Activated CD8-positive, alpha-beta memory T cell treated with anti-CD3 and anti-CD28 coated beads, Interleukin-2, amount 50 U/mL, for 4 hours (primary cell): ENCODE measurements around the gene RAB10.
"Not testable (repeated sequence)": the region's sequence is repeated elsewhere in the genome, so short reads cannot be mapped to it uniquely, and the experiment has no call there.

Experiments used
- DNase-seq: peaks from one replicate; pipeline ENCODE4 v3.0.0-alpha.2; 2020

Gene RAB10

GRCh38 chr2:26033818-26034636 lies at the start of gene RAB10:
Gene RAB10, plus strand, starts transcription at chr2:26034084. Its CDS starts 525 bp downstream, at chr2:26034609.
- DNase-seq = peak; percentile 99

GRCh38 chr2:25988134-25988533 lies 45.8 kb upstream of the RAB10 start:
- no peak for DNase-seq

- DNase-seq = no peak
Observed at GRCh38 chr2:25989154-25989553, 44.7 kb upstream of the RAB10 start.

- DNase-seq = no peak
Observed at GRCh38 chr2:25991965-25992364, 41.9 kb upstream of the RAB10 start.

GRCh38 chr2:25992556-25992955 lies 41.3 kb upstream of the RAB10 start:
- no peak for DNase-seq

GRCh38 chr2:25993049-25993448 lies 40.8 kb upstream of the RAB10 start:
- no peak for DNase-seq

- no peak for DNase-seq
Observed at GRCh38 chr2:25994509-25994908, 39.4 kb upstream of the RAB10 start.

- DNase-seq = no peak
Observed at GRCh38 chr2:25996844-25997243, 37.0 kb upstream of the RAB10 start.

GRCh38 chr2:25998816-25999383 lies 35.0 kb upstream of the RAB10 start:
- not testable (repeated sequence) for DNase-seq

- not testable (repeated sequence) for DNase-seq
Observed at GRCh38 chr2:25999406-25999805, 34.5 kb upstream of the RAB10 start.

GRCh38 chr2:26000561-26001082 lies 33.3 kb upstream of the RAB10 start:
- no peak for DNase-seq

- no peak for DNase-seq
Observed at GRCh38 chr2:26001743-26002351, 32.0 kb upstream of the RAB10 start.

- DNase-seq = no peak
Observed at GRCh38 chr2:26002632-26003310, 31.1 kb upstream of the RAB10 start.

GRCh38 chr2:26008095-26008494 lies 25.8 kb upstream of the RAB10 start:
- no peak for DNase-seq

- DNase-seq = no peak
Observed at GRCh38 chr2:26008851-26009566, 24.9 kb upstream of the RAB10 start.

- DNase-seq = no peak
Observed at GRCh38 chr2:26009567-26009963, 24.3 kb upstream of the RAB10 start.

- no peak for DNase-seq
Observed at GRCh38 chr2:26010943-26011342, 22.9 kb upstream of the RAB10 start.

- no peak for DNase-seq
Observed at GRCh38 chr2:26011609-26011989, 22.3 kb upstream of the RAB10 start.

- no peak for DNase-seq
Observed at GRCh38 chr2:26011990-26012856, 21.7 kb upstream of the RAB10 start.

- DNase-seq = no peak
Observed at GRCh38 chr2:26013668-26014067, 20.2 kb upstream of the RAB10 start.

GRCh38 chr2:26016012-26016705 lies 17.7 kb upstream of the RAB10 start:
- no peak for DNase-seq
